HAP-1 (cell line): ENCODE data around the gene CCNJL.
"Not testable (repeated sequence)": the region's sequence is repeated elsewhere in the genome, so short reads cannot be mapped to it uniquely, and the experiment has no call there.

Experiments used
- DNase-seq, 2 experiments: peaks; one replicate each; pipeline ENCODE4 v3.0.0-alpha.2; 2016 to 2020; ENCODE audit warnings: low spot score in 2 of 2
- H3K27me3 ChIP-seq: fragments of 250-450 bp; sonication (Bioruptor Pico); 2 replicates; pipeline ENCODE4 v1.5.1; 2020; ENCODE audit warnings: low read depth, mild to moderate bottlenecking, moderate library complexity
- H3K36me3 ChIP-seq: fragments of 250-450 bp; sonication (Bioruptor Pico); replicated peaks from 2 replicates; pipeline ENCODE4 v1.5.1; 2020; ENCODE audit warnings: mild to moderate bottlenecking
- H3K4me1 ChIP-seq: fragments of 250-450 bp; sonication (Bioruptor Pico); 2 replicates; pipeline ENCODE4 v1.5.1; 2020; ENCODE audit warnings: mild to moderate bottlenecking
- H3K4me3 ChIP-seq: fragments of 250-450 bp; sonication (Bioruptor Pico); 2 replicates; pipeline ENCODE4 v1.5.1; 2020; ENCODE audit warnings: mild to moderate bottlenecking, moderate library complexity
- H3K9me3 ChIP-seq: fragments of 250-450 bp; sonication (Bioruptor Pico); 2 replicates; pipeline ENCODE4 v1.5.1; 2020; ENCODE audit warnings: mild to moderate bottlenecking, moderate library complexity
- in situ Hi-C: fragments of 300-500 bp; cut with MboI; formaldehyde crosslinking; loops from 3 replicates; pipeline ENCODE4 v1.14.3; 2020; ENCODE audit warnings: low sequenced_read_pairs, inconsistent platforms, mixed read lengths

CCNJL gene

DNA sequence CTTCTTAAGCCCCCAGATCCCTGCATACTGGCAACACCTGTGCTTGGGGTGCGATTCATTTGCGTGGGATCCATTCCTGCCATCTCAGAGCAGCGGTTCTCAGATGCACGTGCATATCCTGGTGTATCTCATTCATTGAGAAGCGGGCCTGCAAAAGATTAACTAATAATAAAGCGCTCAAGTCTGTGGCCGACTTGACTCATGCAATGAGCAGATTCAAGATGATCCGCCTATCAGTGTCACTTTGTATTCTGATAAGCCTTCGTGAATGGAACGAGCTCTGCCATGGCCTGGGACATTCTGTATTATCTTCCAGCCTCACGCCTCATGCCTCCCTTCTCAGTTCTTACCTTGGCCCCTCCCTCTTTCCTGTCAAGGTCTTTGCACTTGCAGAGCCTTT, 35.7 kb upstream of the CCNJL start:
- no peaks in the 10 kb centered on the region for H3K36me3 ChIP-seq
- no peaks in the 10 kb centered on the region for H3K4me1 ChIP-seq
- no peak for DNase-seq
- in situ Hi-C loops = loop anchor here (5.0 to 10.0 kb wide), 2 partner anchors 153 to 326 kb away; no protein-coding TSS in a partner anchor
- H3K27me3 ChIP-seq = no peaks in the 10 kb centered on the region
- no peaks in the 10 kb centered on the region for H3K9me3 ChIP-seq
- no peak overlapping the region for H3K4me3 ChIP-seq

DNA sequence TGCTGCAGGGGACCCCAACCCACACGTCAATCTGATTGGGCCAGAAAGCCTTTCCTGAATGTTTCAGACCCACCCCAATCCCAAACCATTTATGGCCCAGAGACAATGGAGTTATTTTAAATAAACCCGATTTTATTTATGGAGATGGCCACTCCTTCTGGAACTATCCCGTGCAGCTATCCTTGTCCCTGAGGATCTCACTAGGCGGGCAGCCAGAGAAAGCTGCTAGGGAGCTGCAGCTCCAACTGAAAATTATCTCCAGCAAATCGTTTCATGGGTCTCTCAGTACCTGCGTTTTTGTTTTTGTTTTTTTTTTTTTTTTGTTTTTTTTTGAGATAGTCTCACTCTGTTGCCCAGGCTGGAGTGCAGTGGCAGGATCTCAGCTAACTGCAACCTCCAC, 35.1 kb upstream of the CCNJL start:
- no peaks in the 10 kb centered on the region for H3K9me3 ChIP-seq
- no peak for DNase-seq
- H3K4me3 ChIP-seq = no peak overlapping the region
- in situ Hi-C loops = loop anchor here (5.0 to 10.0 kb wide), 2 partner anchors 153 to 325 kb away; no protein-coding TSS in a partner anchor
- H3K27me3 ChIP-seq = no peaks in the 10 kb centered on the region
- no peaks in the 10 kb centered on the region for H3K4me1 ChIP-seq
- no peaks in the 10 kb centered on the region for H3K36me3 ChIP-seq

DNA sequence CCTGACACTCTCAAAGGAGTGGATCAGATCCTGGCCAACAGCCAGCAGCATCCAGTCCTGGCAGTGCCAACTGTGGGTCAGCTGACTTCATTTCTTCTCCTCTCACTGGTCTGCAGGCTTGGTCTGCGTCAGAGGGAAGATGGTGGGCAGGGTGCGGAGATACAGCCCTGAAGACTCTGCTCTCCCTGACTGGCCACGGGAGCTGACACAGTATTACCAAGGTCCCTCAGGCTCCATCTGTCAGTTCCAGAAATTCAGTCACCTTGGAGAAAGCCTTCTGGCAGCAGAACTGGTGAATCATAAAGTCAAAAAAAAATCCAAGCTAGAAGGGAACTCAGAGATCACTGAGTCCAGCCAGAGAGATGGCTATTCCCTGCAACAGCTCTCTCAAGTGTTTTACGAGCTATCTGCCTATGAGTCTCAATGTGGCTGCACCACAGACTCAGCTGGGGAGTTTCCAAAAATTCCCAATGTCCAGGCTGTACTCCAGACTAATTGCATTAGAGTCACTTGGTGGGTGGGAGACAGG, 30.1 kb upstream of the CCNJL start:
- Histone ChIP-seq H3K36me3 (no peaks in the 10 kb centered on the region), H3K9me3 (no peaks in the 10 kb centered on the region), H3K4me1 (no peaks in the 10 kb centered on the region), H3K4me3 (no peak overlapping the region), H3K27me3 (no peaks in the 10 kb centered on the region)
- DNase-seq = no peak
- in situ Hi-C loops = loop anchor here (10.0 kb wide), 1 partner anchor 148 kb away; no protein-coding TSS in a partner anchor

DNA sequence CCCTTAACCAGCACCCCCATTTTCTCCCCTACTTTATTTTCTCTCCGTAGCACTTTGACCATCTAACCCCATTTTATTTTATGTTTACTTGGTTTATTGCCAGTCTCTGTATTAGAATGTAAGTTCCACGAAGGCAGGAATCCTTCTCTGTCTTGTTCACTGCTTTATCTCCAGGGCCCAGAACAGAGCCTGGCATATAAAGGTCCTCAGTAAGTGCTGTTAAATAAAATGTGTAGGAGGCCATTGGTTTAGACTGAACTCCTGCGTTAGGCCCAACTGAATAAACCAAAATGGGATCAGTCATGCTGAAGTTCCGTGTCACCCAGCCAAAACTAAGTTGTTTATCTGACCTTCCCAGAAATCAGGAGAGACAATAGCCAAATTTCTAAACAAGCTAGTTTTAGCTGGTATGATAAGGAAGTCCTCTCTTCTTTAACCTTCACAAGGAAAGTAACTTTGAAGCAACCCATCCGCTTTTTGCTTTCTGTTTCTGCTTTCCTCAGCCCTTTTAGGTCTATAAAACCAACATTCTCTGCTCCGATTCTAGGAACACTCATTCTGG, 29.0 kb upstream of the CCNJL start:
- Histone ChIP-seq H3K4me1 (no peaks in the 10 kb centered on the region), H3K36me3 (no peaks in the 10 kb centered on the region), H3K27me3 (no peaks in the 10 kb centered on the region), H3K4me3 (no peak overlapping the region), H3K9me3 (no peaks in the 10 kb centered on the region)
- no peak for DNase-seq
- in situ Hi-C loops = loop anchor here (10.0 kb wide), 1 partner anchor 147 kb away; no protein-coding TSS in a partner anchor

DNA sequence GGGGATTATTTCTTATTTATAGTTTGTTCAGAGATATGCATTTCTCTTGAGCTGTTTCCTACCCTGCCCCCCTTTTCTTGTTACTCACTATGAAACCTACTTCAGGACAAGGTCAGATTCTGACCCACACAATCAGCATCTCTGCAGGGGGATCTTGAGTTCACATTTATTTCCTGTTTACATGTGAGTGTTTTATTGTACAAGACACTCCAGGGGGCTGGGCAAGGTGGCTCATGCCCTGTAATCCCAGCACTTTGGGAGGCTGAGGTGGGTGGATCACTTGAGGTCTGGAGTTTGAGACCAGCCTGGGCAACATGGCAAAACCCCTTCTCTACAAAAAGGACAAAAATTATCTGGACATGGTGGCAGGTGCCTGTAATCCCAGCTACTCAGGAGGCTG, 28.1 kb upstream of the CCNJL start:
- H3K4me3 ChIP-seq, H3K4me1 ChIP-seq, H3K27me3 ChIP-seq, H3K9me3 ChIP-seq, H3K36me3 ChIP-seq, DNase-seq: not testable (repeated sequence)
- in situ Hi-C loops = loop anchor here (10.0 kb wide), 1 partner anchor 146 kb away; no protein-coding TSS in a partner anchor

DNA sequence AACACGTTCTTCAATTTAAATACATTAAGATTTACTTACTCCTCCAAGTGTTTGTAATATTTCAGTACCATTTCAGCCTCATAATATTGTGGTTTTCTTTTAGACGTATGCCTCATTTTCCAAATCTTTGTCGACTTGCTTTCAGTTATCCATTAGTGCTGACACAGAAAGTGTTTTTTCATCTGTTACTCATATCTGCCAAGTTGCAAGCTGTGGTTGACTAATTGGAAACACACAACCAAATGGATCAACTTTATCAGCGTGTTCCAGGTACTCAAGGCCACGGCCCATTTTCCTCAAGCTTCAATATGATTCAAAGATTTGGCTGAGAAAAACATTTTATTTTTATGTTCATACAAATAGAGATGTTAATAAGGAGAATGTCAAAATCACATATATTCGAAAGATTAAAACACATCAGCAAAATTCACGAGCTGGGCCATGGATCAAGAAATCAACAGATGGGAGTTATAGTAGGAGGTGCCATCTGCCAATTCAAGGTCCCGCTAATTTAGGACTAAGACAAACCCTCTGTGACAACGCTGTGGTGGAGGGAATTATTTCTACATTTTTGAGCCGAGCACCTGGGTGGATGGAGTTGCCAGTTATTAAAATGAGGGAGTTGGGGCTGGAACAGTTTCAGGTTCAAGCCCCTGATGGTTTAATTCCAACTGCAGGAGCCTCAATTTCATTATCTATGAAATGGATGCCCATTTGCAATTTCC, 27.2 kb upstream of the CCNJL start:
- 0 out of 2 replicates have a peak, but pooled peaks cover under 1% of the 10 kb centered on the region for H3K27me3 ChIP-seq
- no peaks in the 10 kb centered on the region for H3K36me3 ChIP-seq
- H3K4me1 ChIP-seq = no peaks in the 10 kb centered on the region
- no peaks in the 10 kb centered on the region for H3K9me3 ChIP-seq
- no peak overlapping the region for H3K4me3 ChIP-seq
- in situ Hi-C loops = loop anchor here (10.0 kb wide), 1 partner anchor 145 kb away; no protein-coding TSS in a partner anchor
- DNase-seq = no peak

DNA sequence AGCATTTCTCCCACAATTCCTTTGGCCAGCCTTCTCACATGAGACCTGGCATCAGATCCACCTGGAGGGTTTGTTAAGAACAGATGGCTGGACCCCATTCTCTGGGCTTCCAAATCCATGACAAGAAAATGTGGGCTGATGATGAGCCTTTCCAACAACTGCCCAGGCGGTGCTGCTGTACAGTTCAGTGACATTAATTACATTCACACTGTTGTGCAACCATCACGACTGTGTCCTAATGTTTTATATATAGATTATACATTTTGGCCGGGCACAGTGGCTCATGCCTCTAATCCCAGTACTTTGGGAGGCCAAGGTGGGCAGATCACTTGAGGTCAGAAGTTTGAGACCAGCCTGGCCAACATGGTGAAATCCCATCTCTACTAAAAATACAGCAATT, 22.4 kb upstream of the CCNJL start:
- H3K36me3 ChIP-seq, H3K9me3 ChIP-seq, H3K4me1 ChIP-seq, H3K4me3 ChIP-seq, in situ Hi-C loops, H3K27me3 ChIP-seq, DNase-seq: not testable (repeated sequence)

DNA sequence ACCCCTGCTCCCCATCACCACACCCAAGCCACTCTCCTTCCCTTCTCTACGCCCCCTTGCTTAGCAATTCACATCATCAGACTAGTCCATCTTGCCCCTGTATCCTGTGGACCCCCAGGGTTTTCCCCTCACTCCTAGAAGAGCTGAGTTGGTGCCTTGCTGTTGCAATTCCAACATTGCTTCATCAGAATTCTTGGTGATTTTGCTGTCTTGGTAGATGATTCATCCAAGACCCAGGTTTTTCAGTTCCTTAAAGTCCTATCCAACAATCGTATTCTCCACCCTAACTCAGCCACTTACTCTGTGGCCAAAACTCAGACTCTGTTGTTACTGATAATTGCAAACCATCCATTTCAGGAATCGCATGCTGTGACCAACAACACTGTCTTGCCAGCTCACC, 21.4 kb upstream of the CCNJL start:
- in situ Hi-C loops = no loop called here
- H3K4me3 ChIP-seq = no peak overlapping the region
- no peaks in the 10 kb centered on the region for H3K36me3 ChIP-seq
- no peaks in the 10 kb centered on the region for H3K9me3 ChIP-seq
- DNase-seq = no peak
- 0 out of 2 replicates have a peak, but pooled peaks cover 2% of the 10 kb centered on the region for H3K27me3 ChIP-seq
- H3K4me1 ChIP-seq = no peaks in the 10 kb centered on the region

DNA sequence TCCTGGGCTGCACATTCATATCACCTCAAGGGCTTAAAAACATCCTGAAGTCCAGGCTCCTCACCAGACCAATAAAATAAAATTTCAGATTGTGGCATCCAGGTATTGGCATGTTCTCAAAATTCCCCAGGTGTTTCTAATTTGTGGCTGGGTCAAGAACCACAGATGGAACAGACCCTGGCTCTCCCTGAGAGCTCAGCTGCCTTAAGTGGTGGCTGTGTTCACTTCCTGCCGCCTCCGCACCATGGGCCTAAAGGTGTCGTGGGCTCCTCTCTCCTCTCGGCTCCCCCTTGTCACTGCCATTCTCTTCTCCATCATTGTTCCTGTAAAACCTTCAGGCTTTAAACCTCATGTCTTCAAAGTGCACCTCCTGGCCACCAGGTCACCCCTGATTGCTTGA, 17.8 kb upstream of the CCNJL start:
- Histone ChIP-seq H3K36me3 (no peaks in the 10 kb centered on the region), H3K4me3 (no peak overlapping the region), H3K9me3 (no peaks in the 10 kb centered on the region), H3K27me3 (0 out of 2 replicates have a peak, but pooled peaks cover 2% of the 10 kb centered on the region), H3K4me1 (no peaks in the 10 kb centered on the region)
- no peak for DNase-seq
- in situ Hi-C loops = no loop called here

DNA sequence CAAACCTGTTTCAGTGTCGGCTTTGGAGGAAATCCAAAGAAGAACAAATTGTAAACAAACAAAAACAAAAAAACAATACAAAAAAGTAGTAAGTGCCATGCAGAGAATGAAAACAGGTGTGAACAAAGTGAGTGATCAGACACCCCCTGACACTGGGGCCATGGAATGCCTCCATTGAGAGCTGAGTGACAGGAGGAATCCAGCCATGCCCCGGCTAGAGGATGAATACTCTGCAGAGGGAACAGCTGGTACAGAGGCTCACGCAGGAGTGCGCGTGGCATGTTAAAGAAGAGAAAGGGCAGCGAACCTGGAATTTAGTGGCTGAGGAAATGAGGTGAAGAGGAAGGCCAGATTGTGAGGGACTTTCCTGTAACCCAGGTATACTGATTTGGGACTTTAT, 15.5 kb upstream of the CCNJL start:
- H3K4me1 ChIP-seq = no peaks in the 10 kb centered on the region
- no peaks in the 10 kb centered on the region for H3K36me3 ChIP-seq
- no peak for DNase-seq
- H3K9me3 ChIP-seq = no peaks in the 10 kb centered on the region
- in situ Hi-C loops = no loop called here
- no peaks in the 10 kb centered on the region for H3K27me3 ChIP-seq
- no peak overlapping the region for H3K4me3 ChIP-seq

DNA sequence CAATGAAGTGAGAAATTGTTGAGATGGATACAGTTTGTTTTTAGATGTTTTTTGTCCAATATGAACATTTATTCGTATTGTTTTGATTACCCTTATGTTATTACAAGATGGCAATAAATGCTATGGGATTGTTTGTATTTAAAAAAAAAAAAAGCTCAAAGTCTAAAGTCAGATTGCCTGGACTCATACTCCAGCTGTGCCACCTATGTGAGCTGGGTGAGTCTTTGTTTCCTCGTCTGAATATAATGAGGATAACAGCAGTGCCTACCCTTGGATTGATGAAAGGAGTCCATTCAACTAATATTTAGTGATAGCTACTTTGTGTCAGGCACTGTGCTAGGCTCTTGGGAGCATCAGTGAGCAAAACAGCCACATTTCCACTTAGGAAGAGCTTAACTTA, 14.6 kb upstream of the CCNJL start:
- in situ Hi-C loops = no loop called here
- no peaks in the 10 kb centered on the region for H3K4me1 ChIP-seq
- no peak for DNase-seq
- H3K36me3 ChIP-seq = no peaks in the 10 kb centered on the region
- no peaks in the 10 kb centered on the region for H3K9me3 ChIP-seq
- no peaks in the 10 kb centered on the region for H3K27me3 ChIP-seq
- H3K4me3 ChIP-seq = no peak overlapping the region

DNA sequence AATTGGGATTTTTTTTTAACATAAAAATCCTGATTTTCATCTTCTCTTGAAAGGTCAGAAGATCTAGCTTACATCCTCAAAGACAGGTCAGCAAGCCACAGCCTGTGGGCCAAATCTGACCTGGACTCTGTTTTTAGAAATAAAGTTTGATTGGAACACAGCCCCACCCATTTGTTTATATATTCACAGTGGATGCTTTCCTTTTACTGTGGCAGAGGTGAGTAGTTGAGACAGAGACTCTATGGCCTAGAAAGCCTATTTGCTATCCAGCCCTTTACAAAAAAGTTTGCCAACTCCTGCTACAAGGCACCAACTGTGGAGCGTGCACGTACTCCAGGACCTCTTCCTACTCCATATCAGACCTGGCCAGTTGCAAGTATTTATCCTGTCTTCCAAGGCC, 13.4 kb upstream of the CCNJL start:
- Histone ChIP-seq H3K4me3 (no peak overlapping the region), H3K4me1 (no peaks in the 10 kb centered on the region), H3K9me3 (no peaks in the 10 kb centered on the region), H3K27me3 (no peaks in the 10 kb centered on the region), H3K36me3 (no peaks in the 10 kb centered on the region)
- no peak for DNase-seq
- in situ Hi-C loops = no loop called here

DNA sequence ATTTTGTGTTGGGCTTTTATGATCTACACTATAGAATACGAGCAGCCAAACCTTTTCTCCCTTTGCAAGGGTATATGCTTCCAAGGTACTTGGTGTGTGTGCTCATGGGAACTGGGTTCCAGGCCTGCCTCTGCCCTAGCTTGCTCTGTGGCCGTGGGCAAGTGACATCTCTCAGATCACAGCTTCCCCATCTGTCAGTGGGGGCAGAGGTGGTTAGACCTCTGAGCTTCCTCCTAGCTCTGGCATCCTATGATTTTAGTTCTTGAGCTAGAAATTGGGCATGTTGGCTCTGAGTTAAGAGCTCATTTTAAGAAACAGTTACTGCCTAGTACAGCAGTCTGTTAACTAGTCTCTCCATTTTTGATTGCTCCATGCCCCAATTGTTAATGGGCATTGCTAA, 12.5 kb upstream of the CCNJL start:
- Histone ChIP-seq H3K4me3 (no peak overlapping the region), H3K36me3 (no peaks in the 10 kb centered on the region), H3K27me3 (no peaks in the 10 kb centered on the region), H3K4me1 (no peaks in the 10 kb centered on the region), H3K9me3 (no peaks in the 10 kb centered on the region)
- in situ Hi-C loops = no loop called here
- no peak for DNase-seq

DNA sequence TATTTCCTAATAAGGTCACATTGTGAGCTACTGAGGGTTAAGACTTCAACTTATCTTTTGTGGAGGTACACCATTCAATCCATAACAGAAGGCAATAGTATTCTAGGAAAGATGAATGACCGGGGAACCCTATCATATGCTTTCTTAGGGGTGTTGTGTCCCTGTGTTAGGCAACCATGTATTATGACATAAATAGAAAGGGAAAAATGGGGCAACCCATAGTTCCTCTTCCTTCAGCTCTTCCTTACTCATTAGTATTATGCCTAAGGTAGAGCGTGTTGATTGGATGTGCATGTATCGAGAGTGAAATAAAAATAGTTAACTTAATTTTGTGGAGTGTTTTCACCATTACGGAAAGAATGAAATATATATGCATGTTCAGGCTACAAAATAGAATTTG, 6.0 kb upstream of the CCNJL start:
- DNase-seq = no peak
- no peaks in the 10 kb centered on the region for H3K36me3 ChIP-seq
- in situ Hi-C loops = no loop called here

More for the DNA sequence above, 6.0 kb upstream of the CCNJL start:
- peaks cover 3% of the 10 kb centered on the region; the same call in 1 of the 2 replicates for H3K4me1 ChIP-seq
- H3K4me3 ChIP-seq = no peak overlapping the region
- H3K9me3 ChIP-seq = no peaks in the 10 kb centered on the region
- no peaks in the 10 kb centered on the region for H3K27me3 ChIP-seq
